OCI-LY1 (cell line): ENCODE data around the gene KCTD20.

ENCODE experiments used
- EZH2 ChIP-seq: fragments of 200-600 bp; sonication (generic), shearing (Covaris generic); IDR thresholded peaks from 2 replicates; pipeline ENCODE4 v1.8.0; 2017; ENCODE audit warnings: borderline replicate concordance, mixed run types, mild to moderate bottlenecking, antibody characterized with exemption, low read length, moderate library complexity, mixed read lengths
- TF ChIP-seq, protein P1 (sequence below): fragments of 200-600 bp; sonication (generic), shearing (Covaris generic); IDR thresholded peaks from 2 replicates; pipeline ENCODE4 v1.5.1; 2017; ENCODE audit warnings: mild to moderate bottlenecking, antibody characterized with exemption, low read length, moderate library complexity, mixed read lengths

GRCh38 chr6:36442103-36442670, 613 bp upstream of the KCTD20 start:
- TF ChIP-seq, protein P1, sequence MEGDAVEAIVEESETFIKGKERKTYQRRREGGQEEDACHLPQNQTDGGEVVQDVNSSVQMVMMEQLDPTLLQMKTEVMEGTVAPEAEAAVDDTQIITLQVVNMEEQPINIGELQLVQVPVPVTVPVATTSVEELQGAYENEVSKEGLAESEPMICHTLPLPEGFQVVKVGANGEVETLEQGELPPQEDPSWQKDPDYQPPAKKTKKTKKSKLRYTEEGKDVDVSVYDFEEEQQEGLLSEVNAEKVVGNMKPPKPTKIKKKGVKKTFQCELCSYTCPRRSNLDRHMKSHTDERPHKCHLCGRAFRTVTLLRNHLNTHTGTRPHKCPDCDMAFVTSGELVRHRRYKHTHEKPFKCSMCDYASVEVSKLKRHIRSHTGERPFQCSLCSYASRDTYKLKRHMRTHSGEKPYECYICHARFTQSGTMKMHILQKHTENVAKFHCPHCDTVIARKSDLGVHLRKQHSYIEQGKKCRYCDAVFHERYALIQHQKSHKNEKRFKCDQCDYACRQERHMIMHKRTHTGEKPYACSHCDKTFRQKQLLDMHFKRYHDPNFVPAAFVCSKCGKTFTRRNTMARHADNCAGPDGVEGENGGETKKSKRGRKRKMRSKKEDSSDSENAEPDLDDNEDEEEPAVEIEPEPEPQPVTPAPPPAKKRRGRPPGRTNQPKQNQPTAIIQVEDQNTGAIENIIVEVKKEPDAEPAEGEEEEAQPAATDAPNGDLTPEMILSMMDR, result no peak
- TF ChIP-seq EZH2, result no peak
